H1 (cell line): Measurements from ENCODE around the gene LMX1B. TPM values are rescaled to one million over a fixed set of nuclear protein-coding genes. Genes with fewer than 3 reads are reported as not detected.

Experiments used
- ATF3 ChIP-seq: IDR thresholded peaks from 2 replicates; pipeline ENCODE4 v1.6.1; 2011; ENCODE audit warnings: low read depth, mild to moderate bottlenecking, low read length; ENCODE audit not compliant: insufficient read depth
- NANOG ChIP-seq: IDR thresholded peaks from 2 replicates; pipeline ENCODE4 v1.6.1; 2011; ENCODE audit warnings: low read length, low read depth, mild to moderate bottlenecking, inconsistent platforms; ENCODE audit not compliant: insufficient read depth, poor library complexity, severe bottlenecking
- POLR2A ChIP-seq, 2 experiments: IDR thresholded peaks; 1 replicate in 1 of 2; 2 replicates in 1 of 2; pipeline ENCODE4 v1.6.1; 2011; ENCODE audit warnings: low read depth in 2 of 2, low read length in 2 of 2, mild to moderate bottlenecking in 2 of 2; ENCODE audit errors: control extremely low read depth in 1 of 2
- RAD21 ChIP-seq, 2 experiments: IDR thresholded peaks in 1 of 2; conservative IDR thresholded peaks in 1 of 2; 2 replicates each; pipeline ENCODE4 v1.6.1; 2011; ENCODE audit warnings: low read depth in 2 of 2, low read length in 2 of 2, improper control_type of control experiment in 1 of 2, inconsistent platforms in 1 of 2, mild to moderate bottlenecking in 1 of 2, moderate library complexity in 1 of 2
- polyA plus RNA-seq, 7 experiments: library from polyadenylated mRNA; depleted of rRNA in 3 of 7; stranded (reverse) in 5 of 7; unstranded in 2 of 7; fragments of >200 nt in 5 of 7; fragments of 200-250 nt in 2 of 7; gene quantifications; 1 replicate in 5 of 7; 2 replicates in 1 of 7; 4 replicates in 1 of 7; pipeline versions ENCODE4 v1.2.1 to v1.2.3, GENCODE V29; 2011 to 2013; ENCODE audit warnings: missing spikeins in 2 of 7, mixed read lengths in 2 of 7
- total RNA-seq: library from RNA; stranded (reverse); fragmentation: NEBNext Ultra II Directional; extraction: Animal tissue kit (Norgen Biotek cat#: 25700); gene quantifications from 2 replicates; pipeline ENCODE4 v1.2.1, GENCODE V29; 2021
- TF ChIP-seq, protein P1 (sequence below): IDR thresholded peaks from 2 replicates; pipeline ENCODE4 v1.6.1; 2012; ENCODE audit warnings: inconsistent platforms

The LMX1B gene
- total and polyA plus RNA-seq, 2 of the 8 experiments (the other 6 are each of a cell fraction or from before 2014, with no cell fraction given): 0.09 to 0.37 TPM

- TF ChIP-seq RAD21 (IDR thresholded peaks at IDR 0.05 in 1 of 2, conservative IDR thresholded peaks at IDR 0.05 in 1 of 2; ENCODE audit: low read depth in 2 of 2, low read length in 2 of 2) (no peak), POLR2A (IDR thresholded peaks at IDR 0.05; ENCODE audit: control extremely low read depth in 1 of 2, low read depth in 2 of 2, low read length in 2 of 2) (no peak), ATF3 (no peak), NANOG (no peak)
- TF ChIP-seq, protein P1, sequence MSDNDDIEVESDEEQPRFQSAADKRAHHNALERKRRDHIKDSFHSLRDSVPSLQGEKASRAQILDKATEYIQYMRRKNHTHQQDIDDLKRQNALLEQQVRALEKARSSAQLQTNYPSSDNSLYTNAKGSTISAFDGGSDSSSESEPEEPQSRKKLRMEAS: no peak
Measured at GRCh38 chr9:126624479-126624826, 10.7 kb downstream of the LMX1B start (continued).
